ENCODE data around the gene TTLL11. TPM values are rescaled to one million over a fixed set of nuclear protein-coding genes. Genes with fewer than 3 reads are reported as not detected.

TTLL11 gene
- total RNA-seq, 4 donors from 2014 or later = 15.1 to 42.6 (median 29.1) TPM

- Histone ChIP-seq H3K4me3 (no peak overlapping the region), H3K27me3 (no peaks in the 10 kb centered on the region), H3K9me3 (no peaks in the 10 kb centered on the region), H3K27ac (no peak overlapping the region), H3K4me1 (no peaks in the 10 kb centered on the region), H3K36me3 (peaks cover 0 to 47% of the 10 kb centered on the region in 2 donors)
- no peak for ATAC-seq
- peak in 3 of 4 experiments; percentile 14 to 41 (median 28) for TF ChIP-seq CTCF (IDR thresholded peaks at IDR 0.05)
- no peak for TF ChIP-seq EP300 (IDR thresholded peaks at IDR 0.05)
- TF ChIP-seq POLR2A (IDR thresholded peaks at IDR 0.05) = no peak
- TF ChIP-seq POLR2AphosphoS5 (IDR thresholded peaks at IDR 0.05) = no peak
- WGBS, 2 donors (ENCODE audit: low coverage in 1 of 2) = 90% methylated on average over 2 of the region's 4 CpGs; no CpG with 5 or more reads in 1 of the 2 donors
These were observed 231.5 kb downstream of the TTLL11 start for GRCh38 chr9:121861501-121862180.

GRCh38 chr9:121860744-121861143 is 232.4 kb downstream of the TTLL11 start:
- Histone ChIP-seq H3K36me3 (peaks cover 0 to 50% of the 10 kb centered on the region in 2 donors), H3K4me3 (no peak overlapping the region), H3K9me3 (no peaks in the 10 kb centered on the region), H3K27me3 (no peaks in the 10 kb centered on the region), H3K27ac (no peak overlapping the region), H3K4me1 (no peaks in the 10 kb centered on the region)
- 40 to 57% methylated on average over 1 to 2 of the region's 2 CpGs for WGBS, 2 donors (ENCODE audit: low coverage in 1 of 2)
- peak; percentile 68 for ATAC-seq
- no peak for TF ChIP-seq POLR2A (IDR thresholded peaks at IDR 0.05)
- TF ChIP-seq EP300 (IDR thresholded peaks at IDR 0.05) = no peak
- TF ChIP-seq POLR2AphosphoS5 (IDR thresholded peaks at IDR 0.05) = no peak
- no peak for TF ChIP-seq CTCF (IDR thresholded peaks at IDR 0.05)

GRCh38 chr9:121860213-121860612 is 232.9 kb downstream of the TTLL11 start:
- ATAC-seq = no peak
- H3K9me3 ChIP-seq = no peaks in the 10 kb centered on the region
- no peak overlapping the region for H3K27ac ChIP-seq
- WGBS, 2 donors (ENCODE audit: low coverage in 1 of 2) = no CpG with 5 or more reads among the region's 3 CpGs
- peaks cover 0 to 50% of the 10 kb centered on the region in 2 donors for H3K36me3 ChIP-seq
- no peaks in the 10 kb centered on the region for H3K27me3 ChIP-seq
- no peaks in the 10 kb centered on the region for H3K4me1 ChIP-seq
- no peak overlapping the region for H3K4me3 ChIP-seq
- TF ChIP-seq POLR2A (IDR thresholded peaks at IDR 0.05) (no peak), CTCF (IDR thresholded peaks at IDR 0.05) (no peak), EP300 (IDR thresholded peaks at IDR 0.05) (no peak), POLR2AphosphoS5 (IDR thresholded peaks at IDR 0.05) (no peak)

GRCh38 chr9:121859646-121860045 is 233.5 kb downstream of the TTLL11 start:
- no peaks in the 10 kb centered on the region for H3K4me1 ChIP-seq
- 67 to 74% methylated on average over 4 to 5 of the region's 6 CpGs for WGBS, 2 donors (ENCODE audit: low coverage in 1 of 2)
- no peak for ATAC-seq
- H3K9me3 ChIP-seq = no peaks in the 10 kb centered on the region
- TF ChIP-seq POLR2AphosphoS5 (IDR thresholded peaks at IDR 0.05) (no peak), EP300 (IDR thresholded peaks at IDR 0.05) (no peak), CTCF (IDR thresholded peaks at IDR 0.05) (no peak), POLR2A (IDR thresholded peaks at IDR 0.05) (no peak)
- peaks cover 0 to 50% of the 10 kb centered on the region in 2 donors for H3K36me3 ChIP-seq
- no peak overlapping the region for H3K4me3 ChIP-seq
- H3K27ac ChIP-seq = no peak overlapping the region
- no peaks in the 10 kb centered on the region for H3K27me3 ChIP-seq

- WGBS, 2 donors (ENCODE audit: low coverage in 1 of 2) = 89 to 100% methylated on average over 2 to 3 of the region's 8 CpGs
- H3K27ac ChIP-seq = no peak overlapping the region
- H3K4me1 ChIP-seq = no peaks in the 10 kb centered on the region
- no peak for ATAC-seq
- H3K36me3 ChIP-seq = peaks cover 0 to 52% of the 10 kb centered on the region in 2 donors
- no peak overlapping the region for H3K4me3 ChIP-seq
- no peak for TF ChIP-seq CTCF (IDR thresholded peaks at IDR 0.05)
- no peak for TF ChIP-seq EP300 (IDR thresholded peaks at IDR 0.05)
- TF ChIP-seq POLR2A (IDR thresholded peaks at IDR 0.05) = no peak
- TF ChIP-seq POLR2AphosphoS5 (IDR thresholded peaks at IDR 0.05) = no peak
- H3K9me3 ChIP-seq = no peaks in the 10 kb centered on the region
- H3K27me3 ChIP-seq = no peaks in the 10 kb centered on the region
These were observed 234.3 kb downstream of the TTLL11 start for GRCh38 chr9:121858788-121859187.

Data from gastroesophageal sphincter (tissue), 4 donors.